Activated CD4-positive, alpha-beta T cell treated with anti-CD3 and anti-CD28 coated beads, Interleukin-2, amount 50 U/mL, for 24 hours (primary cell): ENCODE data around the gene CLPTM1.
A peak's percentile ranks its signal among the peaks of the same experiment; 100 is the strongest.
"Not testable (repeated sequence)": the region's sequence is repeated elsewhere in the genome, so short reads cannot be mapped to it uniquely, and the experiment has no call there.

ENCODE experiments used
- DNase-seq, 2 donors: peaks; one replicate each; pipeline ENCODE4 v3.0.0-alpha.2; 2020; ENCODE audit warnings: low read depth in 1 of 2, low spot score in 1 of 2

Gene CLPTM1

GRCh38 chr19:44973982-44974735, 19.0 kb downstream of the CLPTM1 start:
- no peak for DNase-seq

DNA sequence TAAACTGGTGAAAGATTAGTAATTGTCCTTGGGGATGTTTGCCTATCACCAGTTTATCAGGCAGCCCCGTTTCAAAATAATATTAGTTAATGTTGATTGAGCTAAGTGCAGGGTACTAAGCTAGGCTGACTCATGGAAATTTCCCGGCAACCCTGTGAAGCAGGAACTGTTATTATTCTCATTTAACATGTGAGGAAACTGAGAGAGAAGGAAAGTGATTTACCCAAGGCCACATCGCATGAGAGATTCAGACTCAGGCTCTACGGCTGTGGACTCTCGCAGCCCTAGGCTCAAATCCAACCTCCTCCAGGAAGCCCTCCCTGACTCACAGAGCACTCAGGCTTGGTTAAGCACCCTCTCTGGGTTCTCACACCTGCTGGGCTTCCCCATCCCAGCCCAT, 19.7 kb downstream of the CLPTM1 start:
- no peak for DNase-seq

DNA sequence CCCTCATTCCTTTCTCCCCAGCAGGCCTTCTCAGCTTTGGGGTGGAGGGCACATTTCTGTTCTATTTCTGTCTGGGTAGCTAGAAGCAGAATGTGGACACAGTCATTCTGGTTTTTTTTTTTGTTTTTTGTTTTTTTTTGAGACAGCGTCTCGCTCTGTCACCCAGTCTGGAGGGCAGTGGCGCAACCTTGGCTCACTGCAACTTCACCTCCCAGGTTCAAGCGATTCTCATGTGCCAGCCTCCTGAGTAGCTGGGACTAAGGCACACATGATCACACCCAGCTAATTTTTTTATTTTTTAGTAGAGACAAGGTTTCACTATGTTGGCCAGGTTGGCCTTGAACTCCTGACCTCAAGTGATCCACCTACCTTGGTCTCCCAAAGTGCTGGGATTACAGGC, 20.3 kb downstream of the CLPTM1 start:
- no peak for DNase-seq

GRCh38 chr19:44984005-44984404, 28.8 kb downstream of the CLPTM1 start:
- no peak for DNase-seq

GRCh38 chr19:44985445-44985844, 30.3 kb downstream of the CLPTM1 start:
- no peak for DNase-seq

GRCh38 chr19:44986389-44986788, 31.2 kb downstream of the CLPTM1 start:
- no peak for DNase-seq

- no peak for DNase-seq
Observed at GRCh38 chr19:44987148-44987675, 32.0 kb downstream of the CLPTM1 start.

GRCh38 chr19:44988273-44988672, 33.1 kb downstream of the CLPTM1 start:
- DNase-seq, result no peak

GRCh38 chr19:44988896-44989556, 33.8 kb downstream of the CLPTM1 start:
- peak; percentile 32 to 41 for DNase-seq

- DNase-seq, result no peak
Observed at GRCh38 chr19:44990459-44990858, 35.3 kb downstream of the CLPTM1 start.

- no peak for DNase-seq
Observed at GRCh38 chr19:44990966-44991365, 35.8 kb downstream of the CLPTM1 start.

DNA sequence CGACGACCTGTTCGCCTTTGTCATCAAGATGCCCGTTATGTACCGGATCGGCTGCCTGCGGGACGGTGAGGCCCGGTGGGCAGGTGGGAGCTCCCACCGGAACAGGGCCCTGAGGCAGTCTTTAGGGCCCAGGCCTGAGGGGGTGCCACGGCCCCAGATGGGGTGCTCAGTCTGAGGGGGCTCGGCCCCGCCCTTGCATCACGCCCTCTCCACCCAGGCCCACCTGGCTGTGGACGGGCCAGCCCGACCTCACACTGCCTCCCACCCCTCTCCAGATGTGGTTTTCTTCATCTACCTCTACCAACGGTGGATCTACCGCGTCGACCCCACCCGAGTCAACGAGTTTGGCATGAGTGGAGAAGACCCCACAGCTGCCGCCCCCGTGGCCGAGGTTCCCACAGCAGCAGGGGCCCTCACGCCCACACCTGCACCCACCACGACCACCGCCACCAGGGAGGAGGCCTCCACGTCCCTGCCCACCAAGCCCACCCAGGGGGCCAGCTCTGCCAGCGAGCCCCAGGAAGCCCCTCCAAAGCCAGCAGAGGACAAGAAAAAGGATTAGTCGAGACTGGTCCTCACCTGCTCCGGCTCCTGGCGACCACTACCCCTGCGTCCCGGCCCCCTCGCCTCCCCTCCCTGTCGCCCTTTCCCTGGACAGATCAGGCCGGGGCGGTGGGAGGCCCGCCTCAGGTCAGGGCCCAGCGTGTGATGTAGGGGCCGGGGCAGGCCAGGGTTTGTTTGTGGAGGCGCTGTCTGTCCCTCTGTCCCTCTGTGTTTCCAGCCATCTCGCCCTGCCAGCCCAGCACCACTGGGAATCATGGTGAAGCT, 37.4 kb downstream of the CLPTM1 start:
- DNase-seq, result no peak

- no peak for DNase-seq
Observed at GRCh38 chr19:44993526-44993925, 38.3 kb downstream of the CLPTM1 start.

GRCh38 chr19:44993926-44994537, 38.9 kb downstream of the CLPTM1 start:
- no peak for DNase-seq

- DNase-seq, result no peak
Observed at GRCh38 chr19:44998025-44998424, 42.8 kb downstream of the CLPTM1 start.

DNA sequence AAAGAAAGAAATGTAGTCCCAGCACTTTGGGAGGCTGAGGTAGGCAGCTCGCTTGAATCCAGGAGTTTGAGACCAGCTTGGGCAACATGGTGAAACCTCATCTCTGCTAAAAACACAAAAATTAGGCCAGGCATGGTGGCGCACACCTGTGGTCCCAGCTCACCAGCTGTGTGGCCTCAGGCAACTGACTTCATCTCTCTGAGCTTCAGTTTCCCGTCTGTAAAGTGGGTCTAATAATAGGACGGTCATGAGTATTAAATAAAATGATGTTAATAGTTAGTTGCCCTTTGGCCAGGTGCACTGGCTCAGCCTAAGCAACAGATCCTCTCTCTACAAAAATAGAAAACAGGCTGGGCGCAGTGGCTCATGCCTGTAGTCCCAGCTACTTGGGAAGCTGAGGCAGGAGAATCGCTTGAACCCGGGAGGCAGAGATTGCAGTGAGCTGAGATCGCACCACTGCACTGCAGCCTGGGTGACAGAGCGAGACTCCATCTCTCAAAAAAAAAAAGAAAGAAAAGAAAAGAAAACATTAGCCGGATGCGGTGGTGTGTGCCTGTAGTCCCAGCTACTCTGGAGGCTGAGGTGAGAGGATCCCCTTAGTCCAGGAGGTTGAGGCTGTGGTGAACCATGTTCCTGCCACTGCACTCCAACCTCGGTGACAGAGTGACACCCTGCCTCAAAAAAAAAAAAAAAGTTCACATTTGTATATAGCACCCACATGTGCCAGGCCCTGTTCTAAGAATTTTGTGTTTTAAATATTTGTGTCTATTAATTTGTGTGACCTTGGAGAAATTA, 44.1 kb downstream of the CLPTM1 start:
- DNase-seq, result not testable (repeated sequence)

- not testable (repeated sequence) for DNase-seq
Observed at GRCh38 chr19:45000665-45001064, 45.5 kb downstream of the CLPTM1 start.

GRCh38 chr19:45001087-45001739, 46.0 kb downstream of the CLPTM1 start, which contains the start of gene RELB:
Gene RELB, plus strand, starts transcription at chr19:45001464. Its CDS starts 116 bp downstream, at chr19:45001580.
- peak; percentile 94 to 97 for DNase-seq

GRCh38 chr19:45003485-45003884, 48.3 kb downstream of the CLPTM1 start:
- DNase-seq, result no peak

- no peak for DNase-seq
Observed at GRCh38 chr19:45005787-45006186, 50.6 kb downstream of the CLPTM1 start.
